ENCODE data around the gene OGDH.
"Not testable (repeated sequence)": the region's sequence is repeated elsewhere in the genome, so short reads cannot be mapped to it uniquely, and the experiment has no call there.

The OGDH gene

GRCh38 chr7:44580945-44581878 is 25.2 kb upstream of the OGDH start:
- DNase-seq (ENCODE audit: low read depth in 2 of 2) = peak in 1 of 2 donors; percentile 18

- peak; percentile 100 for DNase-seq (ENCODE audit: low read depth in 2 of 2)
Observed at GRCh38 chr7:44581879-44582603, 24.4 kb upstream of the OGDH start, which contains the start of gene TMED4. TSS of gene TMED4 (minus strand) at chr7:44582231. CDS start at chr7:44582206, 25 bp downstream.

GRCh38 chr7:44583146-44583865 is 23.1 kb upstream of the OGDH start:
- no peak for DNase-seq (ENCODE audit: low read depth in 2 of 2)

- DNase-seq (ENCODE audit: low read depth in 2 of 2) = peak in 1 of 2 donors; percentile 59
Observed at GRCh38 chr7:44587843-44588711, 18.4 kb upstream of the OGDH start.

- DNase-seq (ENCODE audit: low read depth in 2 of 2) = no peak
Observed at GRCh38 chr7:44590910-44591309, 15.5 kb upstream of the OGDH start.

- no peak for DNase-seq (ENCODE audit: low read depth in 2 of 2)
Observed at GRCh38 chr7:44595934-44596635, 10.3 kb upstream of the OGDH start.

- not testable (repeated sequence) for DNase-seq (ENCODE audit: low read depth in 2 of 2)
Observed at GRCh38 chr7:44597181-44597580, 9.2 kb upstream of the OGDH start.

GRCh38 chr7:44599222-44599621 is 7.2 kb upstream of the OGDH start:
- DNase-seq (ENCODE audit: low read depth in 2 of 2) = no peak

GRCh38 chr7:44602576-44602910 is 3.9 kb upstream of the OGDH start:
- DNase-seq (ENCODE audit: low read depth in 2 of 2) = no peak

GRCh38 chr7:44603193-44603592 is 3.2 kb upstream of the OGDH start:
- no peak for DNase-seq (ENCODE audit: low read depth in 2 of 2)

GRCh38 chr7:44604941-44605340 is 1.5 kb upstream of the OGDH start:
- no peak for DNase-seq (ENCODE audit: low read depth in 2 of 2)

GRCh38 chr7:44607141-44608068 is 978 bp downstream of the OGDH start:
- no peak for DNase-seq (ENCODE audit: low read depth in 2 of 2)

GRCh38 chr7:44608916-44609648 is 2.7 kb downstream of the OGDH start:
- DNase-seq (ENCODE audit: low read depth in 2 of 2) = no peak

GRCh38 chr7:44609829-44610228 is 3.4 kb downstream of the OGDH start:
- no peak for DNase-seq (ENCODE audit: low read depth in 2 of 2)

GRCh38 chr7:44615149-44615611 is 8.8 kb downstream of the OGDH start:
- DNase-seq (ENCODE audit: low read depth in 2 of 2) = no peak

GRCh38 chr7:44615793-44616192 is 9.4 kb downstream of the OGDH start:
- no peak for DNase-seq (ENCODE audit: low read depth in 2 of 2)

GRCh38 chr7:44616545-44616944 is 10.1 kb downstream of the OGDH start:
- DNase-seq (ENCODE audit: low read depth in 2 of 2) = no peak

- no peak for DNase-seq (ENCODE audit: low read depth in 2 of 2)
Observed at GRCh38 chr7:44617225-44617890, 10.9 kb downstream of the OGDH start.
